Kidney (tissue), 14 donors: ENCODE data around the gene SIM1. TPM values are rescaled to one million over a fixed set of nuclear protein-coding genes. Genes with fewer than 3 reads are reported as not detected.

ENCODE experiments used
- DNase-seq, 5 donors: peaks; one replicate each; pipeline ENCODE4 v3.0.0-alpha.2; 2013 to 2020
- FAIRE-seq: peaks from 2 replicates; lab custom pipeline; 2012; peaks lifted over from hg19 to GRCh38; lab: Jason Lieb, UNC
- H3K27ac ChIP-seq, 2 donors: one replicate each; pipeline ENCODE4 v1.7.0; 2013; ENCODE audit warnings: low read depth in 2 of 2, low read length in 2 of 2, inconsistent platforms in 1 of 2
- H3K27me3 ChIP-seq: one replicate; pipeline ENCODE4 v1.7.1; 2013; ENCODE audit warnings: low read length, inconsistent platforms; ENCODE audit not compliant: control insufficient read depth, insufficient read depth
- H3K36me3 ChIP-seq, 3 donors: one replicate each; pipeline versions ENCODE4 v1.7.0 to v1.7.1; 2013; ENCODE audit warnings: low read length in 3 of 3, control low read depth in 1 of 3, inconsistent platforms in 1 of 3; ENCODE audit not compliant: insufficient read depth in 3 of 3, control insufficient read depth in 2 of 3
- H3K4me1 ChIP-seq, 3 donors: one replicate each; pipeline versions ENCODE4 v1.7.0 to v1.7.1; 2013; ENCODE audit warnings: low read length in 3 of 3, inconsistent platforms in 1 of 3, low read depth in 1 of 3; ENCODE audit not compliant: control insufficient read depth in 2 of 3, insufficient read depth in 2 of 3
- H3K4me3 ChIP-seq, 3 donors: one replicate each; pipeline versions ENCODE4 v1.7.0 to v1.8.1; 2013; ENCODE audit warnings: low read length in 3 of 3, control low read depth in 1 of 3, inconsistent platforms in 1 of 3
- H3K9ac ChIP-seq, 3 donors: one replicate each; pipeline versions ENCODE4 v1.7.0 to v1.7.1; 2013; ENCODE audit warnings: low read length in 3 of 3, control low read depth in 1 of 3, inconsistent platforms in 1 of 3
- H3K9me3 ChIP-seq, 3 donors: one replicate each; pipeline versions ENCODE4 v1.7.0 to v1.7.1; 2013; ENCODE audit warnings: low read length in 3 of 3, control low read depth in 1 of 3, inconsistent platforms in 1 of 3; ENCODE audit not compliant: control insufficient read depth in 2 of 3, insufficient read depth in 1 of 3
- CTCF ChIP-seq: IDR thresholded peaks from 3 replicates; pipeline ENCODE4 v1.5.1; 2012; ENCODE audit warnings: mild to moderate bottlenecking, moderate library complexity, borderline replicate concordance; ENCODE audit not compliant: insufficient read depth; ENCODE audit errors: extremely low read depth
- intact Hi-C: fragments of 100-400 bp; cut with DNase I; formaldehyde crosslinking; loops from one replicate; pipeline ENCODE4 v1.11.1; 2022
- polyA plus RNA-seq: library from polyadenylated mRNA; stranded (reverse); fragments of 350-450 nt; fragmentation: Illumina TruSeq; extraction: RNeasy Lipid Tissue Mini Kit (QIAGEN cat#74804); gene quantifications from one replicate; pipeline ENCODE4 v1.2.3, GENCODE V29; 2014; ENCODE audit warnings: low read depth, low replicate concordance; ENCODE audit not compliant: insufficient read depth
- total RNA-seq: library from RNA; stranded (reverse); fragmentation: NEBNext Ultra II Directional; extraction: Animal tissue kit (Norgen Biotek cat#: 25700); gene quantifications from one replicate; pipeline ENCODE4 v1.2.1, GENCODE V29; 2021
- donor health status: control.
- donor health status: control.
- donor health status: control.
- donor health status: control.
- donor health status: control.
- donor health status: DM: yes; HTN: yes; CAD: no.
- donor health status: Normal renal cell carcinoma (clear cell type).

The SIM1 gene
- total and polyA plus RNA-seq, 2 donors from 2014 or later, result 4.4 to 31.8 TPM

GRCh38 chr6:100509101-100509500 is 44.4 kb upstream of the SIM1 start:
- FAIRE-seq (no peak), DNase-seq (no peak)
- H3K4me3 ChIP-seq, result no peak overlapping the region
- intact Hi-C loops, result no loop called here
- no peak overlapping the region for H3K27ac ChIP-seq
- no peaks in the 10 kb centered on the region for H3K27me3 ChIP-seq
- H3K36me3 ChIP-seq, result peaks cover 0 to 8% (median 0%) of the 10 kb centered on the region in 3 donors
- no peak overlapping the region for H3K9ac ChIP-seq
- no peaks in the 10 kb centered on the region for H3K9me3 ChIP-seq
- no peaks in the 10 kb centered on the region for H3K4me1 ChIP-seq
- TF ChIP-seq CTCF, result no peak

GRCh38 chr6:100506651-100507050 is 41.9 kb upstream of the SIM1 start:
- Histone ChIP-seq H3K4me1 (no peaks in the 10 kb centered on the region), H3K4me3 (no peak overlapping the region), H3K9me3 (no peaks in the 10 kb centered on the region), H3K9ac (no peak overlapping the region), H3K27me3 (no peaks in the 10 kb centered on the region), H3K27ac (no peak overlapping the region), H3K36me3 (peaks cover 0 to 3% (median 0%) of the 10 kb centered on the region in 3 donors)
- FAIRE-seq, result no peak
- intact Hi-C loops, result no loop called here
- no peak for DNase-seq
- no peak for TF ChIP-seq CTCF

GRCh38 chr6:100504786-100505737 is 40.3 kb upstream of the SIM1 start:
- no peak overlapping the region for H3K4me3 ChIP-seq

More at GRCh38 chr6:100504786-100505737, 40.3 kb upstream of the SIM1 start:
- Histone ChIP-seq H3K27ac (no peak overlapping the region), H3K9me3 (no peaks in the 10 kb centered on the region), H3K27me3 (no peaks in the 10 kb centered on the region), H3K36me3 (peaks cover 0 to 3% (median 0%) of the 10 kb centered on the region in 3 donors), H3K4me1 (no peaks in the 10 kb centered on the region), H3K9ac (no peak overlapping the region)
- no peak for TF ChIP-seq CTCF
- intact Hi-C loops, result no loop called here
- no peak for FAIRE-seq
- no peak for DNase-seq
